SU-DHL-6 (cell line): ENCODE data around the gene STEAP4.

Source experiments
- EZH2phosphoT487 ChIP-seq: fragments of 200-600 bp; sonication (generic), shearing (Covaris generic); conservative IDR thresholded peaks from 2 replicates; pipeline ENCODE4 v1.6.1; 2018; ENCODE audit warnings: mild to moderate bottlenecking, antibody characterized with exemption, low read length, moderate library complexity, mixed read lengths
- TF ChIP-seq, protein P1 (sequence below): fragments of 200-600 bp; sonication (generic); IDR thresholded peaks from one replicate; pipeline ENCODE4 v1.5.1; 2017; ENCODE audit warnings: antibody characterized with exemption, mild to moderate bottlenecking, low read length, moderate library complexity; ENCODE audit not compliant: insufficient read depth, poor library complexity, severe bottlenecking

- TF ChIP-seq, protein P1, sequence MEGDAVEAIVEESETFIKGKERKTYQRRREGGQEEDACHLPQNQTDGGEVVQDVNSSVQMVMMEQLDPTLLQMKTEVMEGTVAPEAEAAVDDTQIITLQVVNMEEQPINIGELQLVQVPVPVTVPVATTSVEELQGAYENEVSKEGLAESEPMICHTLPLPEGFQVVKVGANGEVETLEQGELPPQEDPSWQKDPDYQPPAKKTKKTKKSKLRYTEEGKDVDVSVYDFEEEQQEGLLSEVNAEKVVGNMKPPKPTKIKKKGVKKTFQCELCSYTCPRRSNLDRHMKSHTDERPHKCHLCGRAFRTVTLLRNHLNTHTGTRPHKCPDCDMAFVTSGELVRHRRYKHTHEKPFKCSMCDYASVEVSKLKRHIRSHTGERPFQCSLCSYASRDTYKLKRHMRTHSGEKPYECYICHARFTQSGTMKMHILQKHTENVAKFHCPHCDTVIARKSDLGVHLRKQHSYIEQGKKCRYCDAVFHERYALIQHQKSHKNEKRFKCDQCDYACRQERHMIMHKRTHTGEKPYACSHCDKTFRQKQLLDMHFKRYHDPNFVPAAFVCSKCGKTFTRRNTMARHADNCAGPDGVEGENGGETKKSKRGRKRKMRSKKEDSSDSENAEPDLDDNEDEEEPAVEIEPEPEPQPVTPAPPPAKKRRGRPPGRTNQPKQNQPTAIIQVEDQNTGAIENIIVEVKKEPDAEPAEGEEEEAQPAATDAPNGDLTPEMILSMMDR, result no peak
- TF ChIP-seq EZH2phosphoT487, result no peak
Measured at GRCh38 chr7:88269586-88269985, 37.1 kb downstream of the STEAP4 start.
